HG02610 (cell line): Measurements from ENCODE around the gene OR2AJ1.

Experiments used
- ATAC-seq: cut with Tn5 transposase; IDR thresholded peaks from one replicate; pipeline ENCODE4 v1.9.1; 2021; ENCODE audit warnings: mild to moderate bottlenecking, moderate library complexity; ENCODE audit not compliant: unreplicated experiment

Gene OR2AJ1, protein sequence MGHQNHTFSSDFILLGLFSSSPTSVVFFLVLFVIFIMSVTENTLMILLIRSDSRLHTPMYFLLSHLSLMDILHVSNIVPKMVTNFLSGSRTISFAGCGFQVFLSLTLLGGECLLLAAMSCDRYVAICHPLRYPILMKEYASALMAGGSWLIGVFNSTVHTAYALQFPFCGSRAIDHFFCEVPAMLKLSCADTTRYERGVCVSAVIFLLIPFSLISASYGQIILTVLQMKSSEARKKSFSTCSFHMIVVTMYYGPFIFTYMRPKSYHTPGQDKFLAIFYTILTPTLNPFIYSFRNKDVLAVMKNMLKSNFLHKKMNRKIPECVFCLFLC

DNA sequence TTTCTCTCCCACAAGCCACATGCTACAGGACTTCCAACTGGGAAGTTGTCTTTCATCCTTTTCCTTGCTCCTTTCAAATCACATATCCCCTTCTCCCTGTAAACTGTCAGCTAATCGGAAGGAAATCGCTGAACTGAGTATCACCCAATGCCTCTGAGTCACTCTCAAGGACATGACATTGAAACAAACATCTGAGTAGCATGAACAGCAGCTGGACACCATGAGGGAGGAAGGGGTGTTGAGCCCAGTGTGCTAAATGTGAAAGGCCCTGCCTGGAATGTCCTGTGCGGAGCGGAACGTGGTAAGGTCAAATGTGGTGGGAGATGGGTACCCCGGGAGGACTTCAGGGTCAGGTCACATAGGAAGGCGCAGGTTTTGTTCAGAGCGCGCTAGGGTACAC is at the start of gene OR2AJ1:
Gene OR2AJ1 (plus strand): TSS at position 22 of the 400 bp plus-strand sequence. CDS start 8,880 bp downstream, outside the sequence.
- no peak for ATAC-seq

- no peak for ATAC-seq
These were observed 41.3 kb upstream of the OR2AJ1 start for GRCh38 chr1:247883346-247883745.

- ATAC-seq, result no peak
These were observed 39.8 kb upstream of the OR2AJ1 start for GRCh38 chr1:247884797-247885413.

DNA sequence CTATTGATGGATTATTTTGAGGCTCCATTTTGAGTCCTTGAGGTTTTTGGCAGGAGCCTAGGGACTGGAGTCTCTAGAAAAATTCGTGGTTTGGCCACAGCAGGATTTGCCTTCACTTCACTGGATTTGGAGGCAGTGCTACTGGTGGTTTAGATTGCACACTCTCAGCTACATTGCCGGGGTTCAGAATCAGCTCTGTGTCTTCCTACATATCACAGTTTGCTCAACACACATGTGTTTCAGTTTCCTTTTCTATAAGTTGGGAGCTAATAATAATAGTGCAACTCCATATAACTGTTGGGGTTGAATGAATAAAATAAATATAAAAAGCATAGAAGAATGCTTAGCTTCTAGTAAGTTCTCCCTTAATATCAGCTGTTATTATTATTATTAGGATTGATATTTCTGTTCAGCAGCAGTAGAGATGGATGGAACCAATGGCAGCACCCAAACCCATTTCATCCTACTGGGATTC is 29.5 kb upstream of the OR2AJ1 start, which contains the start of gene OR2W3:
Gene OR2W3 (plus strand): TSS at position 425 of the 475 bp plus-strand sequence. CDS start 0 bp downstream, at position 425.
- ATAC-seq, result no peak

DNA sequence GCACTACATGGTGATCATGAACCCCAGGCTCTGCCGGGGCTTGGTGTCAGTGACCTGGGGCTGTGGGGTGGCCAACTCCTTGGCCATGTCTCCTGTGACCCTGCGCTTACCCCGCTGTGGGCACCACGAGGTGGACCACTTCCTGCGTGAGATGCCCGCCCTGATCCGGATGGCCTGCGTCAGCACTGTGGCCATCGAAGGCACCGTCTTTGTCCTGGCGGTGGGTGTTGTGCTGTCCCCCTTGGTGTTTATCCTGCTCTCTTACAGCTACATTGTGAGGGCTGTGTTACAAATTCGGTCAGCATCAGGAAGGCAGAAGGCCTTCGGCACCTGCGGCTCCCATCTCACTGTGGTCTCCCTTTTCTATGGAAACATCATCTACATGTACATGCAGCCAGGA is 28.7 kb upstream of the OR2AJ1 start:
- ATAC-seq, result no peak

GRCh38 chr1:247904122-247904521 is 20.6 kb upstream of the OR2AJ1 start:
- ATAC-seq, result no peak

- no peak for ATAC-seq
These were observed 19.5 kb upstream of the OR2AJ1 start for GRCh38 chr1:247905181-247905580.

DNA sequence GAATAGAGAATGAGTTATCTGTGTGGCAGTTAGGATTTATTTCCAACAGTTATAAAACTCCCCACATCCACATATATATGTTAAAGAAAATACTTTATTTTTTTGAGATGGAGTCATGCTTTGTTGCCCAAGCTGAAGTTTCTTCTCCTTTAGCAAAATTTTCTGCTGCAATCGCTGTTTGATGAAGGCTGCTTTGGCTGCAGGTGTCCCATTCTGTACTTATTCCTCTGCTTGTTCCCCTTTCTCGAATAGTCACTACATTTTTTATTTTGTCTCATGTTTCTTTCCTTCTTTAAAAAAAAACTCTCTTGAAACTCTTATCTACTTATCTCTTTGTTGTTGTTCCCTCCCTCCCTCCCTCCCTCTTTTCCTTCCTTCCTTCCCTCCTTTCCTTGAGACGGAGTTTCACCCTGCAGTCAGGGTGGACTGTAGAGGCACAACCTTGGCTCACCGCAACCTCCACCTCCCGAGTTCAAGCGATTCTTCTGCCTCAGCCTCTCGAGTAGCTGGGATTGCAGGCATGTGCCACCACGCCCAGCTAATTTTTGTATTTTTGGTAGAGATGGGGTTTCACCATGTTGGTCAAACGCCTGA is 18.7 kb upstream of the OR2AJ1 start:
- no peak for ATAC-seq

GRCh38 chr1:247906504-247907047 is 18.1 kb upstream of the OR2AJ1 start:
- ATAC-seq, result no peak

- ATAC-seq, result no peak
These were observed 15.9 kb upstream of the OR2AJ1 start for GRCh38 chr1:247908766-247909165.

DNA sequence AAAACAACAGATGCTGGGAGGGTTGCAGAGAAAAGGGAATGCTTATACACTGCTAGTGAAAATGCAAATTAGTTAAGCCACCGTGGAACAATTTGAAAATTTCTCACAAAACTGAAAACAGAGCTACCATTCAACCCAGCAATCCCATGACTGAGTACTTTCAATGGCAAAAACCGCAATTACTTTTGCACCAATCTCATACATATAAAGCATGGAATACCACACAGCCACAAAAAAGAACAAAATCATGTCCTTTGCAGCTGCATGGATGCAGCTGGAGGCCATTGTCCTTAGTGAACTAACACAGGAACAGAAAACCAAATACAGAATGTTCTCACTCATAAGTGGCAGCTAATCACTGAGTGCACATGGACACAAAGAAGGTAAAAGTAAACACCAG is 10.9 kb upstream of the OR2AJ1 start:
- no peak for ATAC-seq

- ATAC-seq, result no peak
These were observed 9.6 kb upstream of the OR2AJ1 start for GRCh38 chr1:247914941-247915662.

- ATAC-seq, result no peak
These were observed 4.7 kb upstream of the OR2AJ1 start, which contains the start of gene OR2T8 for GRCh38 chr1:247919952-247920351. Gene OR2T8, plus strand, starts transcription at chr1:247920252. Its CDS starts 766 bp downstream, at chr1:247921018.

- ATAC-seq, result no peak
These were observed 748 bp upstream of the OR2AJ1 start for GRCh38 chr1:247923941-247924340.

DNA sequence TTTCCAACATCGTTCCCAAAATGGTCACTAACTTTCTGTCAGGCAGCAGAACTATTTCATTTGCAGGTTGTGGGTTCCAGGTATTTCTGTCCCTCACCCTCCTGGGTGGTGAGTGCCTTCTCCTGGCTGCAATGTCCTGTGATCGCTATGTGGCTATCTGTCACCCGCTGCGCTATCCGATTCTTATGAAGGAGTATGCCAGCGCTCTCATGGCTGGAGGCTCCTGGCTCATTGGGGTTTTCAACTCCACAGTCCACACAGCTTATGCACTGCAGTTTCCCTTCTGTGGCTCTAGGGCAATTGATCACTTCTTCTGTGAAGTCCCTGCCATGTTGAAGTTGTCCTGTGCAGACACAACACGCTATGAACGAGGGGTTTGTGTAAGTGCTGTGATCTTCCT is 9.3 kb downstream of the OR2AJ1 start:
- ATAC-seq, result no peak

- ATAC-seq, result no peak
These were observed 11.1 kb downstream of the OR2AJ1 start for GRCh38 chr1:247935781-247936180.

GRCh38 chr1:247936415-247936814 is 11.7 kb downstream of the OR2AJ1 start:
- ATAC-seq, result no peak

GRCh38 chr1:247936965-247937734 is 12.5 kb downstream of the OR2AJ1 start:
- ATAC-seq, result peak; percentile 99

DNA sequence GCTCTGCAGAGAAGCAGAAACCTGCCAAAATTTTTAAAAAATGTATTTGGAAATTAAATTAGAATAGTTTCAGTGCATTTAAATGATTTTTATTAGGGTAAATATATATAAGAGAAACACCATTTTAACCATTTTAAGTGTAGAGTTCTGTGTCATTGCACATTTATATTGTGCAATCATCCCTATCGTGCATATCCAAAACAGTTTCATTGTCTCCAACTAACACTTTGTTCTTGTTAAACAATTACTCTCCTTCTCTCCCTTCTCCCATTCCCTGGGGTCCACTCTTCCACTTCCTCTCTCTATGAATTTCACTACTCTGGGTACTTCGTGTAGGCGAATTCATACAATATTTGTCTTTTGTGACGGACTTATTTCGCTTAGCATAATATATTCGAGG is 17.9 kb downstream of the OR2AJ1 start:
- ATAC-seq, result no peak

- ATAC-seq, result no peak
These were observed 23.9 kb downstream of the OR2AJ1 start, which contains the start of gene OR2L8 for GRCh38 chr1:247948558-247948957. Gene OR2L8, plus strand, starts transcription at chr1:247948858. Its CDS starts 0 bp downstream, at chr1:247948858.
